Activated CD4-positive, alpha-beta T cell treated with anti-CD3 and anti-CD28 coated beads, Interleukin-2, amount 50 U/mL, for 24 hours (primary cell): ENCODE measurements around the gene MAP1LC3A.

Source experiments
- DNase-seq, 2 donors: peaks; one replicate each; pipeline ENCODE4 v3.0.0-alpha.2; 2020; ENCODE audit warnings: low read depth in 1 of 2, low spot score in 1 of 2

Gene MAP1LC3A

GRCh38 chr20:34529742-34530141, 28.8 kb upstream of the MAP1LC3A start:
- DNase-seq = no peak

GRCh38 chr20:34530342-34530741, 28.2 kb upstream of the MAP1LC3A start:
- no peak for DNase-seq

GRCh38 chr20:34531608-34532265, 26.8 kb upstream of the MAP1LC3A start:
- DNase-seq = no peak

GRCh38 chr20:34532320-34532719, 26.2 kb upstream of the MAP1LC3A start:
- DNase-seq = no peak

GRCh38 chr20:34532756-34533155, 25.8 kb upstream of the MAP1LC3A start:
- DNase-seq = no peak

DNA sequence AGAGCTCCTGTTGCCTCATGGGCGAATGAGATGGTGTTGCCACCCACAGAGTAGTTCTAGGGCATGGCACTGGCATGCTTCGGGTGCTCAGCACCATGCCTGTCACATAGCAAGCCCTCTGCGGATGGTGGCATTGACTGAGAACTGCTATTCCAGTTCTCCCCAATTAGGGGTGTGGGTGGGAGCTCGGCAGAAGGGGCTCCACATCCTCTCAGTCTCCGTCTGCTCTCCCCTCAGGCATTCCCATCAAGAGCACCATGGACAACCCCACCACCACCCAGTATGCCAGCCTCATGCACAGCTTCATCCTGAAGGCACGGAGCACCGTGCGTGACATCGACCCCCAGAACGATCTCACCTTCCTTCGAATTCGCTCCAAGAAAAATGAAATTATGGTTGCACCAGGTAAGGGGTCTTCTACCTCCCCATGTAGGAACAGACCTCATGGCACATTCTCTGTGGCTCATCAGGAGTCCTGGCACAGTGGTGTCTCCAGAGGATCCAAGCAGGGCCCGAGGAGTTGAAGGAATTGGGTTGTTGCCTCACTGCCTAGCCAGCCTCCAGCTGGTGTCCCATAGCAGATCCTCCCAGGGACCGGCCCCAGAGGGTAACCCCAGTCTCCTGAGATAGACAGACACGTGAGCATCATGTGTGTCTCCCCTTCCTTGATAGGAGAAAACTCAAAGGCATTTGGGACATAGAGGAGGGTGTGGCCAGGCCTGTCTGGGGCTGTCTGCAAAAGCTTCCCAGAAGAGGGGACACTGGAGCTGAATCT, 23.9 kb upstream of the MAP1LC3A start:
- no peak for DNase-seq

- no peak for DNase-seq
Observed at GRCh38 chr20:34535301-34535840, 23.1 kb upstream of the MAP1LC3A start.

- DNase-seq = no peak
Observed at GRCh38 chr20:34535857-34536256, 22.7 kb upstream of the MAP1LC3A start.

DNA sequence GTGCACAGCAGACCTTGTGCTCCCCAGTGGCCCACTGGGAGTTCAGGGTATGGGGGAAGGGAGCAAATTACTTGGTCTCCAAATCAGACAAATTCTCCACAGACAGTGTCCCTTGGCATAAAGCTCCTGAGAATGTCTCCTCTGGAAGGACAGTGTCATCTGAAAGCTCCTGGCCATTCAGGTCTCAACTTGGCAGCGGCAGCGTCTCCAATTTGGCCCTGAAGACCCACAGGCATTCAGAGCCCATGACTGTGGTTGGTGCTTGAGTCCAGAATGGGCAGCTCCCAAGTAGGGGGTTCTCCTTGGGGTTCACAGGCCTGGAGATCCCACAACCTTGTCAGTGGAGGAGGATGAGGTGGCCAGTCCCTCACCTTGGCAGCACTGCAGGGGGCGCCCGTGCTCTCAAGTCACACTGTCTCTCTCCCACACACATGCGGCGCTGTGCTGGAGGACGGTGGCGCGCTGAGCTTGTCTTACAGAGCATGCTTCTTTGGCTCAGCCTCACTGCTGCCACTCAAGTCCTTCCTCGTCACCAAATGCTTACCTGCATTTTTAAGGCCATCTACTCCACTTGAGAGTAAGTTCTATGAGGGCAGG, 21.6 kb upstream of the MAP1LC3A start:
- peak in 1 of 2 donors; percentile 25 for DNase-seq

DNA sequence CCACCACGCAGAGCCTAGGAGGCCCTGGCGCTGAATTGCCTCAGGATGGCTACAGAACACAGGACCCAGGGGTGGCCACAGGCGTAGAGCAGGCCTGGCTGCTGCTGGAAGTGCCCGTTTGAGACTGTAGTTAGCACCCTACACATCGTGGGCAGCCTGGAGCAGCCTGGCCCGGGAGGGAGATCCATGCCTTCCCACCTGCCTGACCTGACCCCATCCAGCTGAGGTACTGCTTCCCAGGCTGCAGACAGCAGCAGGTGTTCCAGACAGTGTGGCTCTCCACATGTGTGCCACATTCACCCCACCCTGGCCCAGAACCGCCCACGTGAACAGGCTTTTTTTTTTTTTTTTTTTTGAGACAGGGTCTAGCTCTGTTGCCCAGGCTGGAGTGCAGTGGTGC, 20.9 kb upstream of the MAP1LC3A start:
- DNase-seq = no peak

- peak; percentile 28 to 51 for DNase-seq
Observed at GRCh38 chr20:34538671-34539123, 19.8 kb upstream of the MAP1LC3A start.

GRCh38 chr20:34539756-34540155, 18.8 kb upstream of the MAP1LC3A start:
- no peak for DNase-seq

GRCh38 chr20:34540596-34541263, 17.8 kb upstream of the MAP1LC3A start:
- no peak for DNase-seq

DNA sequence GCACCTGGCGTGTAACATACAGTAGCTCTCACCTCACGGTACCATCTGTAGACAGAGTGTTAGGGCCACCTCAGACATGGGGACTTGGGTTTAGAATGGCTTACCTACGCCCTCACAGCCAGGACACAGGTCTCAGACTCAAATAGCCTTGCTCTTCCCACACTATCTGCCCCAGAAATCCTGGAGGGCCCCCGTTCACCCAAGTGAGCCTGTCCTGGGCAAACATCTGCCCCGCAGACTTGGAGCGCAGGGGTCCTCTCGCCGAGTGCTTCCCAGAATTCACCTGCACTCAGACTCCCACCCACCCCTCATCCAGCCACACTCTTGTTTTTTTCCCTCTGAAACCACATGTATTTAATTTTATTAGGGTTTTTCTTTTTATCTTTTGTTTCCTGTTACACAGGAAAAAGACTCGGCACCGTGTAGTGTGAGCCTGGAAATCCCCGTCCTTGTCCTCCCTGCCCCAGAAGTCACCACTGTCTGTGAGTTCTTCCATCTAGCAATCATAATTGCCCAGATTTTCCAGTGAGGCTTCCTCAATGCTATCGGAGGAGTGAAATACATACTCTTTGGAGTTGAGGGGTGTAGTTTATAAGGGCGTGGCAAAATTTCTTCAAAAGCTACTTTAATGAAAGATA, 17.1 kb upstream of the MAP1LC3A start:
- no peak for DNase-seq

DNA sequence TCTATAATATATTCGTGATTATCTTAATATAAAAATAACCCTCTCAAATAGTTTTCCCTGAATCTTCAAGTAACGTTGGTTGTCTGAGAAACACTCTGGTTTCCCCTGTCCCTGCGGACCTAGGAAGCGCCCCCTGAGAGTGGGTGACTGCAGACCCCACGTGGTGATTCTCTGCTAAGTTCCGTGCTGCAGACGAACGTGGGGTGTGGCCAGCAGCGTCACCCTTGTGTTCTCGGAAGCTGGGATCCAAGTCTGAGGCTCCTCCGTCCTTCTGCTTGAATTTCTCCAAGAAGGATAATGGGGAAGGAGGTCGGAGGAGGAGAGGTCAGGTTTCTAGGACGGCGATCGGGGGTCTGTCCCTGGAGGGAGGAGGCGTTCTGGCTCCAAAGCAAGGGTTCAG, 16.6 kb upstream of the MAP1LC3A start:
- DNase-seq = no peak

DNA sequence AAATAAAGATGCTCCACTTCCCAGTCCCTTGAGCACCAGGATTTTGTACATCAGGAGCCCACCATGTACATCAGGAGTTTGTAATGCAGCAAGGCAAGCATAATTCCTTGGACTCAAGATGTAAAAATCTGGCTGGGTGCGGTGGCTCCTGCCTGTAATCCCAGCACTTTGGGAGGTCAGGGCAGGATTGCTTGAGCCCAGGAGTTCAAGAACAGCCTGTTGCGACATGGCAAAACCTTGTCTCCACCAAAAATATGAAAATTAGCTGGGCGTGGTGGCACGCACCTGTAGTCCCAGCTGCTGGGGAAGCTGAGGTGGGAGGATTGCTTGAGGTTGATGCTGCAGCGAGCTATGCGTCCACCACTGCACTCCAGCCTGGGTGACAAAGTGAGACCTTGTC, 16.1 kb upstream of the MAP1LC3A start:
- DNase-seq = no peak

GRCh38 chr20:34543463-34544056, 15.0 kb upstream of the MAP1LC3A start:
- DNase-seq = no peak

DNA sequence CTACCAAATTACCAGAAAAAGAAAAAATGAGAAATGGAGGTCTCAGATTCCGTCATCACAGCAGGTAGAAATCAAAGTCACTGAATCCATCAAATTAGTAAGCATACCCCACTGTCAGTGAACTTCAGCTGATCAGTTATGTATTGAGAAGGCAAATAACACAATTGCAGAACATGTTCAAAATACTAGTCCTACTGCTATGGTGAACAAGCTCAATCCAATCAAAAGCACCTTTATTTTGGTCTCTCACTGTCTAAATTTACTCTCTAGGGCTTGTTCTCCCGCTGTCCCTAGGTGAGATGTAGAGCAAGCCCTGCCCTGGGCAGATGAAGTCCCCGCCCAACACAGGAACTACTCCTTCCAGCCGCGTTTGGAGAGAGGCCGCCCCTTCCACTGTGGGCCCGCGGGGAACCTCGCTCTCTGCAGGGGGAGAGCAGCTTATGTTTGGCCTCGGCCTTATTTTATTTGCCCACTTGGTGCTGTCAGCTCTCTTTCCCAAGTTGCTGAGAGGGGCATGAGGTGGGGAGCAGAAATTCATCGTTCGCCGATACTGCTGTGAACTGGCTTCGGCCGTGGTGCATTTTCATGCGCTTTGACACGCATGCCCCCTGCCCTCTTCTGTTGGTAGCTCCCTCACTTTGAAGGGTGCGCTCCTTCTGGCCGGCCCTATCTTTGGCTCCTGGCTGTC, 14.3 kb upstream of the MAP1LC3A start:
- DNase-seq = no peak

GRCh38 chr20:34546751-34547181, 11.8 kb upstream of the MAP1LC3A start:
- DNase-seq = no peak
